Right lobe of liver (tissue), 6 donors: ENCODE results near the gene TECR. TPM values are rescaled to one million over a fixed set of nuclear protein-coding genes. Genes with fewer than 3 reads are reported as not detected.
"Not testable (repeated sequence)": the region's sequence is repeated elsewhere in the genome, so short reads cannot be mapped to it uniquely, and the experiment has no call there.

Source experiments
- ATAC-seq, 4 donors: fragments of 200-7000 bp; cut with Tn5 transposase; one replicate each; pipeline ENCODE4 v1.9.1; 2020; ENCODE audit warnings: mild to moderate bottlenecking in 4 of 4, moderate library complexity in 4 of 4
- DNase-seq, 3 donors: peaks; one replicate each; pipeline ENCODE4 v3.0.0-alpha.2; 2020
- H3K27ac ChIP-seq, 3 donors: fragments of 200-600 bp; one replicate each; pipeline ENCODE4 v1.8.0; 2022
- H3K27me3 ChIP-seq, 2 donors: fragments of 200-600 bp; one replicate each; pipeline ENCODE4 v1.8.0; 2022
- H3K36me3 ChIP-seq, 4 donors: fragments of 200-600 bp; sonication (generic) in 1 of 4; one replicate each; pipeline versions ENCODE4 v1.5.1 to v1.8.0; 2017 to 2022; ENCODE audit warnings: control low read depth in 1 of 4
- H3K4me1 ChIP-seq, 4 donors: fragments of 200-600 bp; sonication (generic) in 1 of 4; one replicate each; pipeline versions ENCODE4 v1.5.1 to v1.8.0; 2017 to 2022; ENCODE audit warnings: control low read depth in 1 of 4
- H3K4me3 ChIP-seq, 3 donors: fragments of 200-600 bp; one replicate each; pipeline ENCODE4 v1.8.0; 2022
- H3K9me3 ChIP-seq, 4 donors: fragments of 200-600 bp; sonication (generic) in 1 of 4; one replicate each; pipeline versions ENCODE4 v1.5.1 to v1.8.0; 2017 to 2022; ENCODE audit warnings: control low read depth in 1 of 4
- POLR2A ChIP-seq: fragments of 450-650 bp; IDR thresholded peaks from one replicate; pipeline ENCODE4 v1.6.1; 2017; ENCODE audit warnings: antibody characterized with exemption, mild to moderate bottlenecking
- WGBS: methylation state at CpG from one replicate; pipeline ENCODE4 v1.1.6; 2018; ENCODE audit warnings: low coverage, low lambda C conversion rate; ENCODE audit not compliant: insufficient coverage; ENCODE audit errors: missing lambda C conversion rate; 5-methylcytosine and 5-hydroxymethylcytosine counted together
- intact Hi-C, 2 donors: fragments of 100-400 bp; cut with DNase I; formaldehyde crosslinking; loops; one replicate each; pipeline versions ENCODE4 v1.11.2 to v1.14.1; 2022
- total RNA-seq, 6 experiments: library from RNA; depleted of rRNA in 2 of 6; stranded (reverse); fragments of >200 nt in 2 of 6; fragmentation: NEBNext Ultra II Directional in 3 of 6; extraction: Animal tissue kit (Norgen Biotek cat#: 25700) in 3 of 6; gene quantifications; one replicate each; pipeline versions ENCODE4 v1.1.0 to v1.2.4, GENCODE V29; 2016 to 2023
- TF ChIP-seq, protein P1 (sequence below), 4 donors: fragments of 200-600 bp in 3 of 4; fragments of 450-650 bp in 1 of 4; IDR thresholded peaks; one replicate each; pipeline versions ENCODE4 v1.5.1 to v1.8.0; 2016 to 2022; ENCODE audit warnings: antibody characterized with exemption in 4 of 4, mild to moderate bottlenecking in 2 of 4
- donor health status: DM: no; HTN: yes; CAD: no.
- donor health status: DM: no; HTN: no; CAD: no.
- donor health status: DM: no; HTN: no; CAD: no.
- donor health status: DM: no; HTN: yes; CAD: no.
- donor health status: DM: no; HTN: yes; CAD: no.

TECR gene
- total RNA-seq, 6 experiments from 2014 or later: 37.9 to 99.0 (median 77.0) TPM

DNA sequence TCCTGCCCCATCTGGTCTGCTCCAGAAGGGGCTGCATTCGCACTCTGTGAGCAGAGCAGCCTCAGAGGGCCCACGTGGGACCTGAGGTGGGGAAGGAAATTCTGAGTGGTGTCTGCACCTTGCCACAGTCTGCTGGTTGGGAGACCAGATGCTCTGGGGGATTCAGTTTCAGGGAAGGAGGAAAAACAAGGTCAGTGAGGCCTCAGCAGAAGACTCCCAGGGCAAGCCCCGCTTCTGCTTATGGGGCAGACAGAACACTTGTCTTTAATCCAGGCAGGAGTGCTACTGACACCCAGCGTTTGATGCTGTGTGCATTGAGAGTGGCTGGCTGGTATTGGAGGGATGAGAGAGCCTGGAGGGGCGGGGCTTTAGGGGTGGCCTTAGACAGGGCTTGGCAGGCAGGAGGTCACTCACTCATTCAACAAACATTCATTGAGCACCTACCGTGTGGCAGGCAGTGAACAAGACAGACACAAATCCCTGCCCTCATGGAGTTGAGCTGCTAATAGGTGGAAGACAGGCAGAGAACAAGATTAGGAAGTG is 48.6 kb downstream of the TECR start:
- WGBS: 57% methylated on average over 5 of the region's 6 CpGs
- no peak for ATAC-seq
- no peak overlapping the region for H3K27ac ChIP-seq
- no peaks in the 10 kb centered on the region for H3K9me3 ChIP-seq
- intact Hi-C loops: loop anchor here in 1 of 2 donors (10.0 kb wide), 1 partner anchor 107 kb away; no protein-coding TSS in a partner anchor
- no peak for DNase-seq
- H3K4me3 ChIP-seq: no peak overlapping the region
- TF ChIP-seq, protein P1, sequence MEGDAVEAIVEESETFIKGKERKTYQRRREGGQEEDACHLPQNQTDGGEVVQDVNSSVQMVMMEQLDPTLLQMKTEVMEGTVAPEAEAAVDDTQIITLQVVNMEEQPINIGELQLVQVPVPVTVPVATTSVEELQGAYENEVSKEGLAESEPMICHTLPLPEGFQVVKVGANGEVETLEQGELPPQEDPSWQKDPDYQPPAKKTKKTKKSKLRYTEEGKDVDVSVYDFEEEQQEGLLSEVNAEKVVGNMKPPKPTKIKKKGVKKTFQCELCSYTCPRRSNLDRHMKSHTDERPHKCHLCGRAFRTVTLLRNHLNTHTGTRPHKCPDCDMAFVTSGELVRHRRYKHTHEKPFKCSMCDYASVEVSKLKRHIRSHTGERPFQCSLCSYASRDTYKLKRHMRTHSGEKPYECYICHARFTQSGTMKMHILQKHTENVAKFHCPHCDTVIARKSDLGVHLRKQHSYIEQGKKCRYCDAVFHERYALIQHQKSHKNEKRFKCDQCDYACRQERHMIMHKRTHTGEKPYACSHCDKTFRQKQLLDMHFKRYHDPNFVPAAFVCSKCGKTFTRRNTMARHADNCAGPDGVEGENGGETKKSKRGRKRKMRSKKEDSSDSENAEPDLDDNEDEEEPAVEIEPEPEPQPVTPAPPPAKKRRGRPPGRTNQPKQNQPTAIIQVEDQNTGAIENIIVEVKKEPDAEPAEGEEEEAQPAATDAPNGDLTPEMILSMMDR (IDR thresholded peaks at IDR 0.05): no peak
- no peak for TF ChIP-seq POLR2A
- no peaks in the 10 kb centered on the region for H3K27me3 ChIP-seq
- no peaks in the 10 kb centered on the region for H3K36me3 ChIP-seq
- H3K4me1 ChIP-seq: no peaks in the 10 kb centered on the region

DNA sequence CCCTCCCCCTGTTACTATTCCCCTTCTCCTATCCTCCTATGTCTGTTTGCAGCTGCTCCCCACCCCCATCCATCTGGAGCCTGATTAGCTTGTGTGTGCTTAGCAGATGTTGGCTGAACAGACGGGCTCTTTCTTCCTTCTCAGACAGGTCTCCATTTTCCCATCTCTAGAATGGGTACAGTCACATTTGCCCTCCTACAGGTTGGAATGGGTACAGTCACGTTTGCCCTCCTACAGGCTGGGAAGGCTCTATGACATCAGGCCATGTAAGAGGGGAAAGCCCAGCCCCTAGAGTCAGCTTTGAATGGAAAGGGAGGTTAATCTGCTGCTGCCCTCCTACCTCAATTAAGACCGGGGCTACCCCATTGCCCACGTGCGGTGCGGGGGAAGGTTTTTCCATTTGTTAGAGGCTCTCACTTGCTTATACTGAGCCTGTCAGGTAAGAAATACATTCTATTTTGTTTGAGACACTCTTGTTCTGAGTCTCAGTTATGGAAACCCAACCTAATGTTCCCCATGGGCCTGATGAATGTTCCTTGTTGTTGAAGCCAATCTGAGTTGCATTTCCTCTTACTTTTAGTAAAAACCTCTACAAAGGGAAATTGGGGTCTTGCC is 51.3 kb downstream of the TECR start:
- H3K36me3 ChIP-seq: no peaks in the 10 kb centered on the region
- H3K4me3 ChIP-seq: no peak overlapping the region
- H3K4me1 ChIP-seq: no peaks in the 10 kb centered on the region
- intact Hi-C loops: no loop called here
- DNase-seq: no peak
- ATAC-seq: no peak
- 55% methylated on average over 6 of the region's 6 CpGs for WGBS
- no peak overlapping the region for H3K27ac ChIP-seq
- H3K27me3 ChIP-seq: no peaks in the 10 kb centered on the region
- no peaks in the 10 kb centered on the region for H3K9me3 ChIP-seq
- TF ChIP-seq POLR2A: no peak

DNA sequence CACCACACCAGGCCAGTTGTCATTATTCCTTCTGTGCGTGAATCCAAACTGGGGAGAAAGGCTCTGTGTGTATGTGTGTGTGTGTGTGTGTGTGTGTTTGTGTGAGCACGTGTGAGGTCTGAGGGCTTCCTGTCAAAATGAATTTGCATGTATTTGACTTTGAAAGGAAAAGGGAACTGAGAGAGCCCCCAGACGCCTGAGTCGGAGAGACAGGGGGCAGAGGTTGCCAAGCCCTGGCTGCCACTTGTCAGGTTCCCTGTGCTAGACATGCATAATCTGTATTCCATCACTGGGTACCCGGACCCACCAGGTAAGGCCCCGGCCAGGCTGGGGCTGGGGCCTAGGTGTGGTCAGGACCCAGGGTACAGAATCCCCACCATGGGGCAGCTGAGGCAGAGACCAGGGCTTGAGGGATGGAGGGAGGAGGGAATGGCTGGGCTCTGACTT is 53.5 kb downstream of the TECR start, which contains the start of gene CLEC17A:
Gene CLEC17A, plus strand, starts transcription at position 191 of the 447 bp plus-strand sequence. Its CDS starts 77 bp downstream, at position 268.
- TF ChIP-seq, protein P1 (IDR thresholded peaks at IDR 0.05): no peak
- TF ChIP-seq POLR2A: no peak
- Histone ChIP-seq H3K4me3 (no peak within 1 kb of the TSS), H3K27ac (no peak within 1 kb of the TSS), H3K36me3 (no peaks in the 10 kb centered on the region), H3K9me3 (no peaks in the 10 kb centered on the region), H3K4me1 (no peaks in the 10 kb centered on the region), H3K27me3 (no peaks in the 10 kb centered on the region)
- WGBS: 15% methylated on average over 2 of the region's 6 CpGs
- no peak for DNase-seq
- intact Hi-C loops: no loop called here
- ATAC-seq: peak in 1 of 4 donors; percentile 29

DNA sequence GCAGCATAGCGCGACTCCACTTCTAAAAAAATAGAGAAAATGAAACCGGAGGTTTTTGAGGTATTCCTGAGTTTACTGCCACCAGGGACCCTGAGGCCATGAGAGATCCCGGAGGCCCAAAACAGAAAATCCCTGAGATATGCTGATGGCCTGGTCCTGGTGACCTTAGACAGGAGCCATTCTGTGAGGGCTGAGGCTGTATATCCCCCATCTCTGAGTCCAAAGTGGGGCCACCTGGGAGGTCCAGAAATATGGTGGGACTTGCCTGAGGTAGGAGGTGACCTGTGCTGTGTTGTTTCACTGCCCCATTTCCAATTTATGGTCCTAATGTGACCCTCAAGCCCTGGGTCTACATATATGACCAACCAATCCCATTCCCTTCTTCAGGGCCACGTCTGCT is 55.0 kb downstream of the TECR start:
- 50% methylated on average over 2 of the region's 5 CpGs for WGBS
- H3K4me1 ChIP-seq, H3K4me3 ChIP-seq, H3K9me3 ChIP-seq, H3K36me3 ChIP-seq, intact Hi-C loops, H3K27me3 ChIP-seq, ATAC-seq, H3K27ac ChIP-seq, DNase-seq: not testable (repeated sequence)

DNA sequence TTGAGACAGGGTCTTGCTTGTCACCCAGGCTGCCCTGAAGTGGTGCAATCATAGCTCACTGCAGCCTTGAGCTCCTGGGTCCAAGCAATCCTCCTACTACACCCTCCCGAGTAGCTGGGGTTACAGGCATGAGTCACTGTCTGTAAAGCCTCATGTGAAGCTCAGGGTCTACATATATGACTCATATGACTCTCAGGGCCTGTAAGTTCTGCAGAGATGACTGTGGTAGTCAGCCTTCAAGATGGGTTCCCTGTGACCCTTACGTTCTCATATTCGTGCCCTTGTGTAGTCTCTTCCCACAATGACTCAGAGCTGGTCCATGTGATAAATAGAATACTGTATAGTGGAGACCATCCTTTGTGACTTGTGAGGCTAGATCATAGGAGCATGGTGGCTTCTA is 55.8 kb downstream of the TECR start:
- H3K4me3 ChIP-seq, ATAC-seq, H3K4me1 ChIP-seq, H3K9me3 ChIP-seq, intact Hi-C loops, H3K36me3 ChIP-seq, H3K27ac ChIP-seq, H3K27me3 ChIP-seq, DNase-seq: not testable (repeated sequence)
- WGBS: no CpG with 5 or more reads among the region's 3 CpGs

DNA sequence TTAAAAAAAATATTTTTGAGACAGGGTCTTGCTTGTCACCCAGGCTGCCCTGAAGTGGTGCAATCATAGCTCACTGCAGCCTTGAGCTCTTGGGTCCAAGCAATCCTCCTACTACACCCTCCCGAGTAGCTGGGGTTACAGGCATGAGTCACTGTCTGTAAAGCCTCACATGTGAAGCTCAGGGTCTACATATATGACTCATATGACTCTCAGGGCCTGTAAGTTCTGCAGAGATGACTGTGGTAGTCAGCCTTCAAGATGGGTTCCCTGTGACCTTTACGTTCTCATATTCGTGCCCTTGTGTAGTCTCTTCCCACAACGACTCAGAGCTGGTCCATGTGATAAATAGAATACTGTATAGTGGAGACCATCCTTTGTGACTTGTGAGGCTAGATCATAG is 60.0 kb downstream of the TECR start:
- H3K27me3 ChIP-seq, H3K9me3 ChIP-seq, DNase-seq, ATAC-seq, H3K27ac ChIP-seq, H3K4me1 ChIP-seq, intact Hi-C loops, H3K36me3 ChIP-seq, H3K4me3 ChIP-seq: not testable (repeated sequence)
- WGBS: 40% methylated on average over 1 of the region's 4 CpGs
